NCI-H524 (cell line): Measurements from ENCODE around the gene FKRP.

Experiments used
- DNase-seq, 2 experiments: peaks; one replicate each; lab custom pipeline; 2025; lab: John Stamatoyannopoulos, UW

FKRP gene

GRCh38 chr19:46719629-46720502, 26.0 kb upstream of the FKRP start:
- DNase-seq, result no peak

GRCh38 chr19:46720503-46721239, 25.2 kb upstream of the FKRP start:
- no peak for DNase-seq

- DNase-seq, result no peak
Measured at GRCh38 chr19:46721269-46722003, 24.4 kb upstream of the FKRP start.

GRCh38 chr19:46722004-46722380, 23.9 kb upstream of the FKRP start:
- no peak for DNase-seq

DNA sequence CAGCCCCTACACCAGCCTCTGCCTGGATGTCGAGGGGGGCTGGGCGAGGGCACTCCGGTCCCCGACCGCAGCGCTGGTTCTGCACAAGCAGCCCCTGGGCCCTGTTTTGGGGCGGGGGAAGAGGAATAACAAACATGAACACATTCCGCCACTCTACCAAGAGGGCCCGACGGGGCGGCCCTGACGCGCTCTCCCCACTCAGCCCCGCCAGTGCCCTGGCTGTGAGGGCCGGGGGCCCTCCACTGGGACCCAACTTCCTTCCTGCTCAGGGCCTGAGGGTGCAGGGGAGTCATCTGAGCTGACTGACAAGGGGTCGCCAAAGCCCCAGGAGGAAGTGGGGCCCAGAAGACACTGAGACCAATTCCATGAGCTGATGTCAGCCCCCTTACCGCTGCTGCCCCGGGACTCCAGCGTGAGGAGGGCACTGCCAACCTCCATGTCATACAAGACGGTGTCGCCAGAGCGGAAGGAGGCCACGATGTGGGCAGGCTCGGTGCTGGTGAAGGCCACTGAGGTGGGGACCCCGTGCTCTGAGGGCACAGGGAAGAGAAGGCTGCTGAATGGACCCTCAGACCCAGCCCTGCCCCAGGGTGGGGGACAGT, 23.3 kb upstream of the FKRP start:
- no peak for DNase-seq

GRCh38 chr19:46723023-46723461, 22.8 kb upstream of the FKRP start:
- no peak for DNase-seq

- DNase-seq, result no peak
Measured at GRCh38 chr19:46723471-46723870, 22.4 kb upstream of the FKRP start.

- no peak for DNase-seq
Measured at GRCh38 chr19:46724468-46724867, 21.4 kb upstream of the FKRP start.

- DNase-seq, result no peak
Measured at GRCh38 chr19:46725036-46725820, 20.6 kb upstream of the FKRP start.

- no peak for DNase-seq
Measured at GRCh38 chr19:46725859-46726393, 19.9 kb upstream of the FKRP start.

- no peak for DNase-seq
Measured at GRCh38 chr19:46726551-46726950, 19.3 kb upstream of the FKRP start.

GRCh38 chr19:46726971-46727501, 18.8 kb upstream of the FKRP start:
- no peak for DNase-seq

DNA sequence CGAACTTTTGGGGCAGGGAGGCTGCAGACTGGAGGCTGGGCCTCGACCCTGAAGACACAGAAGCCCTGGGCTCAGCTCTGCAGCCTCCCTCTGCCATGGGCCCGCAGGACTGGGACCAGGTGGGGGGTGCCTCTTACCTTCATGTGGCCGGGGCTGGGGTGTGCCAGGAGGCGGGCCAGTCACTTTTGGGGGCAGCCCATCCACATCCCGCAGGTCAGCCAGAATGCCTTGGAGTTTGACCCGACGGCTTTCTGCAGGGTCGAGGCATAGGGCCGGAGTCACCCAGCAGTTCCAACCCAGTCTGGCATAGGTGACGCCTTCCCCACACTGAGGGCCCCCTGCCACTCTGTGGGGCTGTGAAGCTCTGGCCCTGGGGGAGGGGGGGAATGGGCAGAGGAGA, 18.1 kb upstream of the FKRP start:
- no peak for DNase-seq

GRCh38 chr19:46728208-46728607, 17.6 kb upstream of the FKRP start:
- DNase-seq, result no peak

GRCh38 chr19:46728693-46729339, 17.0 kb upstream of the FKRP start:
- DNase-seq, result peak in 1 of 2 experiments; percentile 24

- no peak for DNase-seq
Measured at GRCh38 chr19:46729696-46730095, 16.2 kb upstream of the FKRP start.

GRCh38 chr19:46730187-46730586, 15.7 kb upstream of the FKRP start:
- DNase-seq, result no peak

GRCh38 chr19:46730595-46730994, 15.3 kb upstream of the FKRP start:
- no peak for DNase-seq

DNA sequence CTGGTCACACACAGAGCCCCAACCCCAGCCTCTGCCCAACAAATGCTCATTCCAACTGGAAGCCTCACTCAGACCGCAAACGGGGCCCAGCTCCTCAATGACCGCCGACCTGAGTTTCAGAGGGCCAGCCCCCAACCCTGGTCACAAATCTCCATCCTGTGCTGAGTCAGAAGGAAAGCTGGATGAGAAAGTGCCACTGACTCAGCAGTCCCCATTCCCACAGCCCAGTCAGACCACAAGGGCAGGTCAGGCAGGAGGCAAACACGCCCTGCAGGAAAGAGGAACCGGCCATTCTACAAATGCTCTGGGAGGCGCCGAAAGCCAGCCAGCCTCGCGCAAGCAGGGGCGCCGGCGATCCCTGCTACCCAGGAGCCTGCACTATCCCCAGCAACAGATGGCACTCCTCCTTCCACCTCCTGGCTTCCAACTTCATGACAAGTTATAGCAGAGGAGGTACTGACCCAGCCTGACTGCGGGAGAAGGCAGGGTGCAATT, 14.8 kb upstream of the FKRP start:
- DNase-seq, result peak in 1 of 2 experiments; percentile 22

DNA sequence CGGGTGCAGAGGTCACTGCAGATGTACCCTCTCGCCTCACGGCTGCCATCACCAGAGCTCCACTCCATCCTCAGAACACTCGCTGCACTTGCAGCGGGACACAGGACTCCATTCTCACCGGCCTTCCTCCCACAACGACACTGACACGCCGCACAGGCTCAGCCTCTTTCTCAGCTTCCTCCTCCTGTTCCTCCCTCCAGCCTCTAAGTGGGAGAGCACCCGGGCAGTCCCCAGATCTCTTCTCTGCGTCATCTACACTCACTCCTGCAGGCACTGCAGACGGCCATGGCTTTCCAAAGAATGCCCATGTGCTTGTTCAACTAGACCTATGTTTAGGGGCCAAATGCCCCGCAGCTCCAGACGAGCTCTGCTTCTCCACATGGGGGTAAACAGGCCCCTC, 14.3 kb upstream of the FKRP start:
- DNase-seq, result no peak
